ENCODE data around the gene SIRPG.
"Not testable (repeated sequence)": the region's sequence is repeated elsewhere in the genome, so short reads cannot be mapped to it uniquely, and the experiment has no call there.

The SIRPG gene

DNA sequence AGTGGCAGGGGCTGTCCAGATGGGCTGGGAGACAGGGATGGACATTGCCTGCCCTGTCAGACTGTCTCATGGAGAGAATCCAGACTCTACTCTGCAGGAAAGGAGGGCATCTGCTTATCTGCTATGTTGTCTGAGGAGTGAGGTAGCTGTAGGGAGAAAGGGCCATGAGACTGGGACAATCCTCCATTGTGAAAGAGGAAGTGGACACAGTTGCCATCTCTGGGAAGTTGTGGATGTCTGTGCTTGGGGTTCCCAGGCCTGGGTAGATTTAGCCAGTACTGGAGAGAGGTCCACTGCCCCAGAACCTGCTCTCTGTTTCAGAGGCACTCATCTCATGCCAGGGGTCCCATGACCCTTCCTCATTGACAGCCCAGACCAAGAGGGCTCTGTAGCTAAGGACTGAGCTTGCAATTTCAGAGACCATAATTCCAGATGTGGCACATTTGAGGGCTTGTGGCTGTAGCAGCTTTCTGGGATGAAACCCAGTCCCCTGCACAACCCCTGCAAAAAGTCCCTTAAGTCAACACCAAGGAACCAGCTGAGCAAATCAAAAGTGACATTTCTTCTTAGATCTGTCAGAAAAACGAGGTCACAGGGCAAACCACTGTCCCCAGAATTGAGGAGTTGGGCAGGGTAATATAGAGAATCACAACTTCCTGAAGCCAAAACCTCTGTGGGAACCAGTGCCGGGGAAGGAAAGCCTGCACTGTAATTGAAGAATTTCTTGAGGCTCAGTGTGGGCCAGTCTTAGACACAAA lies 4.1 kb upstream of the SIRPG start:
- peaks cover 97% of the 10 kb centered on the region for H3K4me1 Mint-ChIP-seq (ENCODE audit: low read depth)
- H3K4me3 Mint-ChIP-seq = peak overlapping the region; percentile 61

DNA sequence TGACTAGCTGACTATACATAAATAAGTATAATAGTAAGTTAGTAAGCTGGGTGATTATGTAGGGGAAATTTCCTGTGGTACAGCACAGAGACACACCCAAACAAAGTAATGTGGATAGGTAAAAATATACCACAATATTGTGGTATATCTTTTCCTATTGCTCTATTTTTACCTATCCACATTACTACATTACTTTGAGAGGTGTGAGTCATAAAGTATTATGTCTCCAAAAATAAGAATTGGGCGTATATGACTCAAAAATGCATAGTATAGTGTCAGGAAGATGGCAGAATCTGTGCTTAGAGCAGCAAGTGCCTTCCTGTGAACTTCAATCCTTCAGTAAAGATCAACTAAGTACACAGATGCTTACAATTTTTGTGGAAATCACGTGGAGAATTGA lies 2.7 kb upstream of the SIRPG start:
- Mint-ChIP-seq H3K36me3 (peaks cover 22% of the 10 kb centered on the region), H3K27ac (peak overlapping the region; percentile 99), H3K9me3 (ENCODE audit: low read depth) (no peaks in the 10 kb centered on the region), H3K4me3 (peak overlapping the region; percentile 54), H3K27me3 (no peaks in the 10 kb centered on the region), H3K4me1 (ENCODE audit: low read depth) (peaks cover 90% of the 10 kb centered on the region)

More for the DNA sequence above, 4.1 kb upstream of the SIRPG start:
- Mint-ChIP-seq H3K27ac (peak overlapping the region; percentile 99), H3K27me3 (no peaks in the 10 kb centered on the region), H3K36me3 (peaks cover 22% of the 10 kb centered on the region), H3K9me3 (ENCODE audit: low read depth) (no peaks in the 10 kb centered on the region)

DNA sequence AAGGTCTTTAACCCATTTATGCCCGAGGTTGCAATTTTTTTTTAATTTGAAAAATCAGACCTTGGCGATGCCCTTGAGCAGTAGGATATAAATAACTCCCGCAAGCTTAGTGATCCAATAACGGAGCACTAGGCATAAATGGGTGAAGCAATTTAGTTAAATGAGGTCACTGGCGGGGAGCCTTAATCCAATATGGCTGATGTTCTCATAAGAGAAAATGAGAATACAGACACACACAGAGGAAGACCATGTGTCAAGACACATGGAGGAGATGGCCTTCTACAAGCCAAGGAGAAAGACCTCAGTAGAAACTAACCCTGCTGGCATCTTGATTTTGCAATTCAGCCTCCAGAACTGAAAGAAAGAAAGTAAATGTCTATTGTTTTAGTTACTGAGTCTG lies 735 bp downstream of the SIRPG start:
- peaks cover 27% of the 10 kb centered on the region for H3K36me3 Mint-ChIP-seq
- peaks cover 90% of the 10 kb centered on the region for H3K4me1 Mint-ChIP-seq (ENCODE audit: low read depth)
- peaks cover 4% of the 10 kb centered on the region for H3K9me3 Mint-ChIP-seq (ENCODE audit: low read depth)

DNA sequence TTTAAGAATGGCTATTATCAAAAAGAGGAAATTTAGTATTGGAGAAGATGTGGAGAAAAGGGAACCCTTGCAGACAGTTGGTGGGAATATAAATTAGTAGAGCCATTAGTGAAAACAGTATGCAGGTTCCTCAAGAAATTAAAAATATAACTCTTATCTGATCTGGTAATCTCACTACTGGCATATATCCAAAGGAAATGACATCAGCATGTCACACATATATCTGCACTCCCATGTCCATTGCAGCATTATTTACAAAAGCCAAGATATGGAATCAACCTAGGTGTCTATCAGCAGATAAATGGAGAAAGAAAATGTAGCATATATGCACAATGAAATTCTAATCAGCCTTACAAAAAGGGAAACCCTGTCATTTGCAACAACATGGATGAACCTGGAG lies 2.6 kb downstream of the SIRPG start:
- H3K27ac Mint-ChIP-seq = peak overlapping the region; percentile 94
- peaks cover 4% of the 10 kb centered on the region for H3K9me3 Mint-ChIP-seq (ENCODE audit: low read depth)
- H3K36me3 Mint-ChIP-seq = peaks cover 18% of the 10 kb centered on the region
- H3K4me1 Mint-ChIP-seq (ENCODE audit: low read depth) = peaks cover 90% of the 10 kb centered on the region
- H3K27me3 Mint-ChIP-seq = no peaks in the 10 kb centered on the region
- H3K4me3 Mint-ChIP-seq = peak overlapping the region; percentile 86

More for the DNA sequence above, 735 bp downstream of the SIRPG start:
- Mint-ChIP-seq H3K4me3 (peak overlapping the region; percentile 86), H3K27ac (peak overlapping the region; percentile 99), H3K27me3 (no peaks in the 10 kb centered on the region)

DNA sequence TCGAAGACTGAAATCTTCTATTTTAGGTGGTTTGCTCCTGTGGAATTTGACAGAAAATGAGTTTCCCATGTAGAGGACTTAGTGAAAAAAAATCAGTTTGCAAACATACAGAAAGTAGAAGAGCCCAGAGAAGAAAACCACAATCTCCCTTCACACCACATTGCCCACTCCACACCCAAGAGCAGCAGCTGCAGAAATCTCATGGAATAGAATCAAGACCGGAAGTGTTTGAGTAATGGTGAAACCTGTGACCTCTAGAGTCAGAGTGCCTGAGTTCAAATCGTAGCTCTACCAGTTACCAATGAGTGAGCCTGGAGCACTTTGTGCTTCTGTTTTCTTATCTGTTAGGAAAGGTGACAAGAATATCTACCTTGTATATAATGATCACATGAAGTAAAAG lies 4.6 kb downstream of the SIRPG start:
- Mint-ChIP-seq H3K27ac (peak overlapping the region; percentile 94), H3K27me3 (no peaks in the 10 kb centered on the region), H3K4me1 (ENCODE audit: low read depth) (peaks cover 84% of the 10 kb centered on the region), H3K9me3 (ENCODE audit: low read depth) (peaks cover 4% of the 10 kb centered on the region), H3K4me3 (peak overlapping the region; percentile 86), H3K36me3 (peaks cover 21% of the 10 kb centered on the region)

DNA sequence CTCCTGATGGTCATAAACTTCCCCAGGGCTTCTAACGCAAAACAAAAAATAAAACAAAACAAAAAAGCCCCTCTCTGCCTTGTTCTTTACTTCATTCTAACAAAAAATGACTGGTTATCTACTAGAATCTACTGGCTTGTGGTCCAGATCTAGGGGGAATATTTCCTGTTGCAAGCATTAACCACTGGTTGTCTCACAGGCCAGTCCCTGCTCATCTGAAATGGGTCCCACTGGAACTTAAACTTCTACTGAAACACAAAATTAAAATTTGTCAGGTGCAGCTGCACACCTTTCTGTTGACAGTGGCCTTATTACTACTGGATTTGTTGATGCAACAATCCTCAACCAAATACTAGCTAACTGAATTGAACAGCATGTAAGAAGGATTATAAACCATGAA lies 5.5 kb downstream of the SIRPG start:
- Mint-ChIP-seq H3K36me3 (peaks cover 21% of the 10 kb centered on the region), H3K4me1 (ENCODE audit: low read depth) (peaks cover 84% of the 10 kb centered on the region), H3K9me3 (ENCODE audit: low read depth) (peaks cover 4% of the 10 kb centered on the region), H3K27me3 (no peaks in the 10 kb centered on the region), H3K4me3 (peak overlapping the region; percentile 41), H3K27ac (peak overlapping the region; percentile 84)

DNA sequence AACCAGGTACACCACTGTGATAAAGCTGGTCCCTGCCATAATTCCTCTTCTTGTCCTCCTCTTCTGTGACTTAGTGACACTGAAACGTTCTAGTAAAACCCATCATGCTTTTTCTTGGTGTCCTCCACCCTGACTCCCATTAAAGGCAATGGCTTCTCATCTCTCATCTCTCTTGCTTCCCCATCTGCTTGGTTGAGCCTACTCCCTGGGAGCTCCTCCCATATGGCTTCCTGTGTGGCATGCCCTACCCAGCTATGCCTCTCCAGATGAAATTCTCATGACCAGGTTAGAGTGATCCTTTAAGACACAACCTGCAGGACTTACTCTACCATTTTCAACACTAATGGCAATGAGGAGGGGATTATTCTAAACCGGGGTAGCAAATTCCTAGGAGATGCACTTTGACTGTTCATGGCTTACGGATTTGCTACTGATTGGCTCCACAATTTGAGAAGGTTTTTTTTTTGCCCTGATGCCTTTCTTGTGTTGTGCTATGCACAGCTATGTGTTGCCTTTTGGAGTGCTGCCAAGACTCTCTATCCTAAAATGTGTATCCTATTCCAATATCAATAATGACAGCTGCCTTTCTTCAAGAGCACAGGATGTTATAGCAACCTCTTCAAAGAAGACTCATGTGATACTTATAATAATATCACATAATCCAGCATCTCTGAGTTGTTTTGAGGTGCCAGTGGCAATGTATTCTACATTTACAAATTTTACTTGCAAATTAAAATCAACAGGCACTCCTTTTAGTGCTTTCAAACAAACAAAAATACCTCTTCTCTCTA lies 6.1 kb downstream of the SIRPG start:
- Mint-ChIP-seq H3K27me3 (no peaks in the 10 kb centered on the region), H3K27ac (peak overlapping the region; percentile 84), H3K4me1 (ENCODE audit: low read depth) (peaks cover 86% of the 10 kb centered on the region), H3K4me3 (peak overlapping the region; percentile 62), H3K9me3 (ENCODE audit: low read depth) (peaks cover 4% of the 10 kb centered on the region), H3K36me3 (peaks cover 21% of the 10 kb centered on the region)

DNA sequence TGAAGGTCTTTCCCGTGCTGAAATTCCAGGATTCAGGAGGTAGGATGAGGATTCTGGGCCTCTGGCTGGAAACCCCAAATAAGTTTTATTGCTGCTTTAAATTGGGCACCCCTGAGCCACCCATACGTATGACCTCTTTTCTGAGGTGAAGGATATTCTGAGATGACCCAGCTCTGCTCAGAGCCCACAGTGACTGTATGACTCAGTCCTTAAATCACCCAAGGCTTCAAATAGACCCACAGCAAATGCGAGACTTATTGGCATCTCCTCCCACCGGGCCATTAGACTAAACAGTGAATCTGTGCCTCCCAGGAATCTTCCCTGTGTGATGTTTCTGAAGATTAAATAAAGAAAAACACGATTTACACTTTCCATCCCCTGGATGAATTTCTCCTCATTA lies 9.5 kb downstream of the SIRPG start:
- Mint-ChIP-seq H3K9me3 (ENCODE audit: low read depth) (no peaks in the 10 kb centered on the region), H3K27ac (peak overlapping the region; percentile 89), H3K4me3 (peak overlapping the region; percentile 35), H3K27me3 (no peaks in the 10 kb centered on the region), H3K36me3 (peaks cover 10% of the 10 kb centered on the region), H3K4me1 (ENCODE audit: low read depth) (peaks cover 75% of the 10 kb centered on the region)

DNA sequence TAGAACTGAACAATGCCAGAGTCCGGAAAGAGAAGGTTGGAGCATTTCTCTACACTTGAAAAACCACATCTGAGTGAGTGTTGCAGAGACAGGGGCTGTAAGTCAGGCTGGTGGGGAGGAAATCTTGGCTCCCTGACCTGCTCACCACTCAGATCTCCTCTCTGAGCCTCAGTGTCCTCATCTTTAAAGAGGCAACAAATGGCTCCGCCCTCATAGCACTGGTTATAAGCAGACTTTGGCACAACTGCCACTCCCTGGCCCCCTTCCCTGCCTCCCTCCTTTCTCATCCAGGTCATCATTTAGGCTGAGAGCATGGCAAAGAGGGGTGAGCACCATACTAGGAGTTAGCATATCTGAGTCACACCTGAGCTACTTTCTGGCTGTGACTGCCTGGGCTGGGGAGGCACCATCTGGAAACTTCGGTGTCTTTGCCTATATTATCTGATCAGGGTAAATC lies 10.6 kb downstream of the SIRPG start:
- H3K4me3 Mint-ChIP-seq = peak overlapping the region; percentile 44
- no peaks in the 10 kb centered on the region for H3K27me3 Mint-ChIP-seq
- H3K9me3 Mint-ChIP-seq (ENCODE audit: low read depth) = no peaks in the 10 kb centered on the region
- H3K4me1 Mint-ChIP-seq (ENCODE audit: low read depth) = peaks cover 66% of the 10 kb centered on the region
- H3K27ac Mint-ChIP-seq = peak overlapping the region; percentile 89
- H3K36me3 Mint-ChIP-seq = peaks cover 5% of the 10 kb centered on the region

DNA sequence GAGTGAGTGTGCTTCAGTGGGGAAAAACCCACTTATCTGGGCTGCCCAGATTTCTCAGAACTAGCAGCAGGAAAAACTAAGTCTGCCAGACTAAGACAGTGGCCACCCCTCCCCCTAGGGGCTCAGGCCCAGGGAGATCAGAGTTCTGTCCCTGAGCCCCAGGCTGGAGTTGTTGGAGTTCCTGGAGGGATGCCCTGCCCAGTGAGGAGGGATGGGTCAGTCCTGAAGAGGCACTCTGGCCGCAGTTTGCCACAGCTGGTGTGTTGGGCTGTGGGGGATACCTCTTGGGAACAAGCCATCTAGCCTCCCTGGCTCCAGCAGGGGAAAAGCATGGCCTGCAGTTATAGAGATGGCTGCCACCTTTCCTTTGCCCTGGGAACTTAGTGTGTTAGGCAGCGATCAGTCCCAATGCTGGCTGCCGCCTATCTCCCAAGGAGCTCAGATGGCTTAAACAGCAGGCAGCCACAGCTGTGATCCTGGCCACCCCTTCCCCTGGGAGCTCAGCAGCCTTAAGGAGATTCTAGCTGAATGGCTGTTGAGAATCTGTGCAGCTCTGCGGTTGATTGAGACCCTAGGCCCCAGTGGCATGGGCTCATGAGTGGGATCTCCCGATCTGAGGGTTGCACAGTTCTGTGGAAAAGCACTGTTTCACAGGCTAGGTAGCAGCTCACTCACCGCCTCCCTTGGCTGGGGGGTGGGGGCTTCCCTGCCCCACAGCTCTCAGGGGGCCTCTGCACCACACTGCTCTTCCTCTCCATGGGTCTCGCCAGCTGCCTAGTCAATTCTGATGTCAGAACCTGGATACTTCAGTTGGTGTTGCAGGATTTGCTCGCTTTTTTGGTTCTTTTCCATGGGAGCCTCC lies 13.2 kb downstream of the SIRPG start:
- Mint-ChIP-seq H3K4me1 (ENCODE audit: low read depth) (peaks cover 51% of the 10 kb centered on the region), H3K27ac (peak overlapping the region; percentile 55), H3K27me3 (no peaks in the 10 kb centered on the region), H3K36me3 (peaks cover 7% of the 10 kb centered on the region), H3K9me3 (ENCODE audit: low read depth) (no peaks in the 10 kb centered on the region), H3K4me3 (no peak overlapping the region)

DNA sequence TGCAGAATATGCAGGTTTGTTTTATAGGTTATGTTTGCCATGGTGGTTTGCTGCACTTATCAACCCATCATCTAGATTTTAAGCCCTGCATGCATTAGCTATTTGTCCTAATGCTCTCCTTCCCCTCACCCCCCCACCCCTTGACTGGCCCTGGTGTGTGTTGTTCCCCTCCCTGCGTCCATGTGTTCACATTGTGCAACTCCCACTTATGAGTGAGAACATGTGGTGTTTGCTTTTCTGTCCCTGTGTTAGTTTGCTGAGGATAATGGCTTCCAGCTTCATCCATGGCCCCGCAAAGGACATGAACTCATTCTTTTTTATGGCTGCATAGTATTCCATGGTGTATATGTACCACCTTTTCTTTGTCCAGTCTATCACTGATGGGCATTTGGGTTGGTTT lies 18.9 kb downstream of the SIRPG start:
- H3K27ac Mint-ChIP-seq = peak overlapping the region; percentile 61
- peaks cover 13% of the 10 kb centered on the region for H3K36me3 Mint-ChIP-seq
- peaks cover 50% of the 10 kb centered on the region for H3K4me1 Mint-ChIP-seq (ENCODE audit: low read depth)

DNA sequence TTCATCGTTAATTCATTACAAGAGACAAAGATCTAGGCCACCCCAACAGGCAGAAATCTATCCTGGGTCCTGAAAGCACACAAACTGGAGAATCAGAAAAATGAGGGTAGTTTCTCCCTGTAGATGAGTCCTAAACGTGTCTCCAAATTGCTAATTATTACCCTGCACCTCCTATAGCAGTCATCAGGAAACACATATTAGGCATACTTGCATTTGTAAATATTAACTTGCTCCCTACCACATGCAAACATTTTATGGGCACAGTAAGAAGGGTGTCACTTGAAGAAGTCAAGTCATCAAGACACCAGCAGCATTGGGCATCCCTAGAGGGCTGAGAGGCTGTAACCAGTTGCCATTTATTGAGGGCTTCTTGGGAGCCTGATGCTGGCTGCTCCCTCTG lies 19.8 kb downstream of the SIRPG start:
- Mint-ChIP-seq H3K36me3 (peaks cover 16% of the 10 kb centered on the region), H3K27ac (peak overlapping the region; percentile 79), H3K9me3 (ENCODE audit: low read depth) (no peaks in the 10 kb centered on the region), H3K4me3 (no peak overlapping the region), H3K4me1 (ENCODE audit: low read depth) (peaks cover 58% of the 10 kb centered on the region), H3K27me3 (no peaks in the 10 kb centered on the region)

More for the DNA sequence above, 18.9 kb downstream of the SIRPG start:
- not testable (repeated sequence) for H3K9me3 Mint-ChIP-seq (ENCODE audit: low read depth); H3K27me3 Mint-ChIP-seq; H3K4me3 Mint-ChIP-seq

DNA sequence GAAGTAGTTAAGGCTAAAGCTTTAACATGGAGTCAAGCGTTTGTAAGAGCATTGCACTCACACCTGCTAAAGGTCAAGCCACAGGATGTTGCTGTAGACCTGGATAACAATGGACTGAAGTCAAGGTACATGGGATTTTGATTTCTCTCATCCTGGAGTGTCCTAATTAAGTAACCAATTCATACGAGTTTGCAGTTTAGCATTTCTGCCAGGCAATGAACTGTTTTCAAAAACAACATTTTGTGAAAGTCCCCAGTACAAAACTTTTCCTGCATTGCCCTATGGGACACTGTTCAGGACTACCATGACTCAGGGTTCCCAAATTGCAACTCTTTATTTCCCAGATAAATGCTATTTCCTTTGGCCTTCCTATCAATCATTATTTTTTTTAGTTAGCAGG lies 20.4 kb downstream of the SIRPG start:
- H3K9me3 Mint-ChIP-seq (ENCODE audit: low read depth) = no peaks in the 10 kb centered on the region
- H3K4me1 Mint-ChIP-seq (ENCODE audit: low read depth) = peaks cover 63% of the 10 kb centered on the region
- no peak overlapping the region for H3K4me3 Mint-ChIP-seq
- no peaks in the 10 kb centered on the region for H3K27me3 Mint-ChIP-seq
- H3K27ac Mint-ChIP-seq = peak overlapping the region; percentile 79
- H3K36me3 Mint-ChIP-seq = peaks cover 16% of the 10 kb centered on the region

DNA sequence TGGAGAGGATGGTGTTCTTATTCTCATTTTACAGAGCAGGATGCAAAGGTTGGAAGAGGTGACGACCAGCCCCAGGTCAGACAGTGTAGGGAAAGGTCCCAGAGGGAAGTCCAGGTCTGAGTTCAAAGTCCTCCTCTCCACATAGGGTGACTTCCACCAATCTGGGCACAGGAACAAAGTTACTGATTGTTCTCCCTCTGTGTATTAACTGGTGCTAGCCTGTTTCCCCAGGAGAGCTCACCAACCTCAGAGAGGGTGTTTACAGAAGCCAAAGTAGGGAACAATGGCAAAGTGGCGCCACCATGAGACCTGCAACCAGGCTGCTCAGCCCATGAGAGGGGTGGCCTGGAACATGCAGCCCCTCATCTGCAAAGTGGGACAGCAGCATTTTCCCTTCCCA lies 21.0 kb downstream of the SIRPG start:
- peak overlapping the region; percentile 79 for H3K27ac Mint-ChIP-seq
- H3K4me3 Mint-ChIP-seq = no peak overlapping the region
- no peaks in the 10 kb centered on the region for H3K27me3 Mint-ChIP-seq

More for the DNA sequence above, 21.0 kb downstream of the SIRPG start:
- H3K36me3 Mint-ChIP-seq = peaks cover 19% of the 10 kb centered on the region
- H3K9me3 Mint-ChIP-seq (ENCODE audit: low read depth) = no peaks in the 10 kb centered on the region
- peaks cover 69% of the 10 kb centered on the region for H3K4me1 Mint-ChIP-seq (ENCODE audit: low read depth)
